Panc1 (cell line): ENCODE data around the gene DYNLRB1. TPM values are rescaled to one million over a fixed set of nuclear protein-coding genes. Genes with fewer than 3 reads are reported as not detected.

Experiments
- ATAC-seq: fragments of 200-7000 bp; cut with Tn5 transposase; 2 replicates; pipeline ENCODE4 v1.9.1; 2020; ENCODE audit warnings: mild to moderate bottlenecking, moderate library complexity
- BruUV-seq: library from RNA; stranded (reverse); fragments of 400-500 nt; replicated peaks from 2 replicates; lab custom pipeline; 2021; lab: Mats Ljungman, UMichigan
- CTCF ChIA-PET: fragments of 300-600 bp; sonication (Branson Sonifier 250); formaldehyde crosslinking; loops from one replicate; lab custom pipeline; 2022; ENCODE audit warnings: antibody characterized with exemption; lab: Charles Lee
- POLR2A ChIA-PET: fragments of 300-600 bp; sonication (Branson Sonifier 250); formaldehyde crosslinking; loops from one replicate; lab custom pipeline; 2022; ENCODE audit warnings: antibody characterized with exemption; lab: Charles Lee
- DNase-seq: peaks from one replicate; pipeline ENCODE4 v3.0.0-alpha.2; 2010; ENCODE audit warnings: low read depth, low spot score
- H3K27ac ChIP-seq: 2 replicates; pipeline ENCODE4 v1.5.1; 2011; ENCODE audit warnings: mild to moderate bottlenecking, low read length, inconsistent platforms
- H3K27me3 ChIP-seq: fragments of 200-500 bp; sonication (Bioruptor generic); 2 replicates; pipeline ENCODE4 v1.6.0; 2014; ENCODE audit warnings: low read length, inconsistent platforms; ENCODE audit not compliant: control insufficient read depth, insufficient read depth
- H3K36me3 ChIP-seq: fragments of 200-500 bp; sonication (Bioruptor generic); 2 replicates; pipeline ENCODE4 v1.5.1; 2014; ENCODE audit warnings: inconsistent platforms, mild to moderate bottlenecking, low read length, moderate library complexity; ENCODE audit not compliant: control insufficient read depth, insufficient read depth
- H3K4me1 ChIP-seq: 2 replicates; pipeline ENCODE4 v1.5.1; 2011; ENCODE audit warnings: inconsistent platforms, mild to moderate bottlenecking, low read length, moderate library complexity; ENCODE audit not compliant: control insufficient read depth, insufficient read depth
- H3K4me3 ChIP-seq, 2 experiments: 2 replicates each; pipeline ENCODE4 v1.5.1; 2011 to 2012; ENCODE audit warnings: low read depth in 2 of 2, low read length in 2 of 2, mild to moderate bottlenecking in 2 of 2, inconsistent platforms in 1 of 2, moderate library complexity in 1 of 2
- H3K9me3 ChIP-seq: fragments of 200-500 bp; sonication (Bioruptor generic); 2 replicates; pipeline ENCODE4 v1.5.1; 2014; ENCODE audit warnings: low read depth, mild to moderate bottlenecking, inconsistent platforms, low read length, moderate library complexity; ENCODE audit not compliant: control insufficient read depth, insufficient read depth
- POLR2AphosphoS5 ChIP-seq: IDR thresholded peaks from 2 replicates; pipeline ENCODE4 v1.6.1; 2012; ENCODE audit warnings: mild to moderate bottlenecking, low read depth, low read length, moderate library complexity
- SIN3A ChIP-seq: IDR thresholded peaks from 2 replicates; pipeline ENCODE4 v1.6.1; 2012; ENCODE audit warnings: low read depth, mild to moderate bottlenecking, low read length, moderate library complexity, borderline replicate concordance; ENCODE audit not compliant: insufficient read depth
- TCF7L2 ChIP-seq: IDR thresholded peaks from 2 replicates; pipeline ENCODE4 v1.6.1; 2011; ENCODE audit warnings: mild to moderate bottlenecking, low read depth, low read length, inconsistent platforms
- in situ Hi-C: cut with HindIII; loops from 2 replicates; pipeline ENCODE4 v1.10.0; 2016; ENCODE audit warnings: low sequenced_read_pairs, low pct_unique_long_range_greater_than_20kb
- intact Hi-C: fragments of 100-400 bp; cut with micrococcal nuclease; formaldehyde crosslinking; loops from one replicate; pipeline ENCODE4 v1.10.0; 2022; ENCODE audit not compliant: unreplicated experiment
- total RNA-seq: library from RNA; stranded (reverse); gene quantifications from one replicate; pipeline ENCODE4 v1.2.1, GENCODE V29; 2021; ENCODE audit not compliant: unreplicated experiment
- TF ChIP-seq, protein P1 (sequence below), 2 experiments: IDR thresholded peaks; 2 replicates each; pipeline ENCODE4 v1.6.1; 2011 to 2012; ENCODE audit warnings: low read depth in 2 of 2, control low read depth in 1 of 2, low read length in 1 of 2, mild to moderate bottlenecking in 1 of 2, moderate library complexity in 1 of 2; ENCODE audit not compliant: insufficient read depth in 1 of 2
- TF ChIP-seq, protein P2 (sequence below): fragments of 450-650 bp; IDR thresholded peaks from 2 replicates; pipeline ENCODE4 v1.5.1; 2017; ENCODE audit warnings: mild to moderate bottlenecking

The DYNLRB1 gene
- total RNA-seq, 1 experiment from 2014 or later, result 155 TPM

DNA sequence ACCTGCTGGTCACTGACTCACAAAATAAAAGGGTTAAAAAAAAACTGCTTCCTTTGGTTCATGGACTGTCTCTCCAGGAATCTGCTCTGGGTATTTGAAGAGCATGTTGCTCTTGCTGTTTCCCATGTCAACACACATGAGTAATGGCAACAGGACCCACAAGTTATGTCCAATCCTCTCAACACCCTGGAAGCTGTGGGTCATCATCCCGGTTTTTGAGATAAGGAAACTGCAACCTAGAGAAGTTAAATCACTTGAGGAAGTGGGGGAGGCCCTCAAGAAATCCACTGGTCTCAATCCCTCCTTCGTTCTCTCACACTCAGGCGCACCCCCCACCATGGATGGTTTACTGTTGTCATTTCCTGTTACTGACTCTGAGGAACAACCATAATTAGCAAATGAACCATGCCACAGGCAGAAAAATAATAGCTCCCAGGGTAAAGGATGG, 54.7 kb downstream of the DYNLRB1 start:
- intact Hi-C loops (no loop called here), in situ Hi-C loops (no loop called here)
- Histone ChIP-seq H3K4me1 (no peaks in the 10 kb centered on the region), H3K4me3 (no peak overlapping the region), H3K9me3 (no peaks in the 10 kb centered on the region), H3K36me3 (no peaks in the 10 kb centered on the region; the same call in 1 of the 2 replicates), H3K27me3 (no peaks in the 10 kb centered on the region), H3K27ac (no peak overlapping the region)
- CTCF ChIA-PET, result no interaction called here
- DNase-seq (no peak), ATAC-seq (no peak)
- POLR2A ChIA-PET, result interaction anchor here (0.6 kb wide), 1 partner anchor 653 kb away, joined by 3 read pairs; no protein-coding TSS in a partner anchor
- TF ChIP-seq SIN3A (no peak), TCF7L2 (no peak), POLR2AphosphoS5 (no peak)
- TF ChIP-seq, protein P1, sequence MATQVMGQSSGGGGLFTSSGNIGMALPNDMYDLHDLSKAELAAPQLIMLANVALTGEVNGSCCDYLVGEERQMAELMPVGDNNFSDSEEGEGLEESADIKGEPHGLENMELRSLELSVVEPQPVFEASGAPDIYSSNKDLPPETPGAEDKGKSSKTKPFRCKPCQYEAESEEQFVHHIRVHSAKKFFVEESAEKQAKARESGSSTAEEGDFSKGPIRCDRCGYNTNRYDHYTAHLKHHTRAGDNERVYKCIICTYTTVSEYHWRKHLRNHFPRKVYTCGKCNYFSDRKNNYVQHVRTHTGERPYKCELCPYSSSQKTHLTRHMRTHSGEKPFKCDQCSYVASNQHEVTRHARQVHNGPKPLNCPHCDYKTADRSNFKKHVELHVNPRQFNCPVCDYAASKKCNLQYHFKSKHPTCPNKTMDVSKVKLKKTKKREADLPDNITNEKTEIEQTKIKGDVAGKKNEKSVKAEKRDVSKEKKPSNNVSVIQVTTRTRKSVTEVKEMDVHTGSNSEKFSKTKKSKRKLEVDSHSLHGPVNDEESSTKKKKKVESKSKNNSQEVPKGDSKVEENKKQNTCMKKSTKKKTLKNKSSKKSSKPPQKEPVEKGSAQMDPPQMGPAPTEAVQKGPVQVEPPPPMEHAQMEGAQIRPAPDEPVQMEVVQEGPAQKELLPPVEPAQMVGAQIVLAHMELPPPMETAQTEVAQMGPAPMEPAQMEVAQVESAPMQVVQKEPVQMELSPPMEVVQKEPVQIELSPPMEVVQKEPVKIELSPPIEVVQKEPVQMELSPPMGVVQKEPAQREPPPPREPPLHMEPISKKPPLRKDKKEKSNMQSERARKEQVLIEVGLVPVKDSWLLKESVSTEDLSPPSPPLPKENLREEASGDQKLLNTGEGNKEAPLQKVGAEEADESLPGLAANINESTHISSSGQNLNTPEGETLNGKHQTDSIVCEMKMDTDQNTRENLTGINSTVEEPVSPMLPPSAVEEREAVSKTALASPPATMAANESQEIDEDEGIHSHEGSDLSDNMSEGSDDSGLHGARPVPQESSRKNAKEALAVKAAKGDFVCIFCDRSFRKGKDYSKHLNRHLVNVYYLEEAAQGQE (IDR thresholded peaks at IDR 0.05; ENCODE audit: insufficient read depth in 1 of 2, low read depth in 2 of 2, low read length in 1 of 2), result no peak
- TF ChIP-seq, protein P2, sequence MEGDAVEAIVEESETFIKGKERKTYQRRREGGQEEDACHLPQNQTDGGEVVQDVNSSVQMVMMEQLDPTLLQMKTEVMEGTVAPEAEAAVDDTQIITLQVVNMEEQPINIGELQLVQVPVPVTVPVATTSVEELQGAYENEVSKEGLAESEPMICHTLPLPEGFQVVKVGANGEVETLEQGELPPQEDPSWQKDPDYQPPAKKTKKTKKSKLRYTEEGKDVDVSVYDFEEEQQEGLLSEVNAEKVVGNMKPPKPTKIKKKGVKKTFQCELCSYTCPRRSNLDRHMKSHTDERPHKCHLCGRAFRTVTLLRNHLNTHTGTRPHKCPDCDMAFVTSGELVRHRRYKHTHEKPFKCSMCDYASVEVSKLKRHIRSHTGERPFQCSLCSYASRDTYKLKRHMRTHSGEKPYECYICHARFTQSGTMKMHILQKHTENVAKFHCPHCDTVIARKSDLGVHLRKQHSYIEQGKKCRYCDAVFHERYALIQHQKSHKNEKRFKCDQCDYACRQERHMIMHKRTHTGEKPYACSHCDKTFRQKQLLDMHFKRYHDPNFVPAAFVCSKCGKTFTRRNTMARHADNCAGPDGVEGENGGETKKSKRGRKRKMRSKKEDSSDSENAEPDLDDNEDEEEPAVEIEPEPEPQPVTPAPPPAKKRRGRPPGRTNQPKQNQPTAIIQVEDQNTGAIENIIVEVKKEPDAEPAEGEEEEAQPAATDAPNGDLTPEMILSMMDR, result no peak
- no TSS peak for BruUV-seq

DNA sequence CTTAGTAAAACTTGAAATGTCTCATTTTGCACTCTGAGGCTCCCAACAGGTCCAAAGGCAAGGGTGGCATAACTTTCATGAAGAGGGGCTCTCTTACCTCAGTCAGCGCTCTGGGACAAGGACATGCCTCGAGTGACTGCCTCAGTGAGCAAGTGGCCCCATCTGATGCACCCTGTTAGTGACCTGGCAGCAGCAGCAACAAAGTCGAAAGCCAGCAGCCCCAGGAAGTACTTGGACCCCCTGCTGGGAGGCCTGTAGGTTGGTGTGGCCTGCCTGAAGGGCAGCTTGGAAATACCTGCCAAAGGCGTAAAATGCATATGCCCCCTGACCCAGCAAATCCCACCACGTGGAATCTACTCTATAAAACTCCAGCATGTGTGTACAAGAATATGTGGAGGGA, 55.5 kb downstream of the DYNLRB1 start:
- POLR2A ChIA-PET, result no interaction called here
- Histone ChIP-seq H3K4me1 (no peaks in the 10 kb centered on the region), H3K27ac (no peak overlapping the region), H3K4me3 (no peak overlapping the region), H3K27me3 (no peaks in the 10 kb centered on the region), H3K9me3 (no peaks in the 10 kb centered on the region), H3K36me3 (no peaks in the 10 kb centered on the region; the same call in 1 of the 2 replicates)
- intact Hi-C loops, result no loop called here
- CTCF ChIA-PET, result no interaction called here
- DNase-seq, result no peak
- BruUV-seq, result no TSS peak
- TF ChIP-seq, protein P1 (IDR thresholded peaks at IDR 0.05; ENCODE audit: insufficient read depth in 1 of 2, low read depth in 2 of 2, low read length in 1 of 2), result no peak
- TF ChIP-seq SIN3A (no peak), POLR2AphosphoS5 (no peak), TCF7L2 (no peak)
- TF ChIP-seq, protein P2, result no peak
- no peak for ATAC-seq
- in situ Hi-C loops, result no loop called here
